Sciatic nerve (tissue), 2 donors: ENCODE results near the gene MAPK6. TPM values are rescaled to one million over a fixed set of nuclear protein-coding genes. Genes with fewer than 3 reads are reported as not detected.
A peak's percentile ranks its signal among the peaks of the same experiment; 100 is the strongest.
"Not testable (repeated sequence)": the region's sequence is repeated elsewhere in the genome, so short reads cannot be mapped to it uniquely, and the experiment has no call there.

Experiments
- ATAC-seq: fragments of 200-7000 bp; cut with Tn5 transposase; one replicate; pipeline ENCODE4 v1.9.1; 2020; ENCODE audit warnings: mild to moderate bottlenecking, moderate library complexity
- DNase-seq: peaks from one replicate; pipeline ENCODE4 v3.0.0-alpha.2; 2020; ENCODE audit warnings: low spot score
- intact Hi-C: fragments of 100-400 bp; cut with DNase I; formaldehyde crosslinking; loops from one replicate; pipeline ENCODE4 v1.14.2; 2022
- total RNA-seq: library from RNA; stranded (reverse); fragmentation: NEBNext Ultra II Directional; extraction: Animal tissue kit (Norgen Biotek cat#: 25700); gene quantifications from one replicate; pipeline ENCODE4 v1.2.1, GENCODE V29; 2021
- donor health status: DM: no; HTN: no; CAD: no.
- donor health status: DM: no; HTN: no; CAD: no.

Gene MAPK6
- total RNA-seq = 26.3 TPM

GRCh38 chr15:52018693-52019393 is at the start of gene MAPK6:
Gene MAPK6 (plus strand): TSS chr15:52019219. CDS start chr15:52046461, 27,242 bp downstream.
- intact Hi-C loops = no loop called here
- DNase-seq (peak; percentile 97), ATAC-seq (peak; percentile 97)

- intact Hi-C loops = loop anchor here (10.0 kb wide), 1 partner anchor 115 kb away; no protein-coding TSS in a partner anchor
- no peak for ATAC-seq
- no peak for DNase-seq
Measured at GRCh38 chr15:51969728-51970127, 49.3 kb upstream of the MAPK6 start.

- DNase-seq (no peak), ATAC-seq (no peak)
- intact Hi-C loops = no loop called here
Measured at GRCh38 chr15:51970132-51970817, 48.7 kb upstream of the MAPK6 start.

GRCh38 chr15:51971032-51971374 is 48.0 kb upstream of the MAPK6 start:
- no peak for DNase-seq
- intact Hi-C loops = no loop called here
- no peak for ATAC-seq

- ATAC-seq (peak; percentile 98), DNase-seq (peak; percentile 92)
- intact Hi-C loops = no loop called here
Measured at GRCh38 chr15:51971375-51972133, 47.5 kb upstream of the MAPK6 start, which contains the start of gene LEO1. Gene LEO1 (minus strand): TSS chr15:51971778. CDS start chr15:51971745, 33 bp downstream.

- DNase-seq = no peak
- intact Hi-C loops = no loop called here
- ATAC-seq = no peak
Measured at GRCh38 chr15:51973220-51973619, 45.8 kb upstream of the MAPK6 start.

- intact Hi-C loops = no loop called here
- ATAC-seq (no peak), DNase-seq (no peak)
Measured at GRCh38 chr15:51973775-51974174, 45.2 kb upstream of the MAPK6 start.

GRCh38 chr15:51982013-51982769 is 36.8 kb upstream of the MAPK6 start:
- ATAC-seq (peak; percentile 80), DNase-seq (no peak)
- intact Hi-C loops = no loop called here

- ATAC-seq (no peak), DNase-seq (no peak)
- intact Hi-C loops = no loop called here
Measured at GRCh38 chr15:51982770-51983103, 36.3 kb upstream of the MAPK6 start.

- ATAC-seq = no peak
- intact Hi-C loops = no loop called here
- DNase-seq = no peak
Measured at GRCh38 chr15:51991141-51991540, 27.9 kb upstream of the MAPK6 start.

- DNase-seq (no peak), ATAC-seq (no peak)
- intact Hi-C loops = no loop called here
Measured at GRCh38 chr15:51992953-51993352, 26.1 kb upstream of the MAPK6 start.

GRCh38 chr15:52002351-52002750 is 16.7 kb upstream of the MAPK6 start:
- DNase-seq (no peak), ATAC-seq (no peak)
- intact Hi-C loops = no loop called here

GRCh38 chr15:52003089-52003488 is 15.9 kb upstream of the MAPK6 start:
- intact Hi-C loops, DNase-seq, ATAC-seq: not testable (repeated sequence)

- ATAC-seq = no peak
- DNase-seq = no peak
- intact Hi-C loops = no loop called here
Measured at GRCh38 chr15:52003710-52004109, 15.3 kb upstream of the MAPK6 start.

- intact Hi-C loops = no loop called here
- ATAC-seq (no peak), DNase-seq (no peak)
Measured at GRCh38 chr15:52004806-52005205, 14.2 kb upstream of the MAPK6 start.

GRCh38 chr15:52005748-52006701 is 13.0 kb upstream of the MAPK6 start:
- DNase-seq = no peak
- intact Hi-C loops = no loop called here
- no peak for ATAC-seq

GRCh38 chr15:52006702-52007340 is 12.2 kb upstream of the MAPK6 start:
- intact Hi-C loops = no loop called here
- DNase-seq = no peak

GRCh38 chr15:52008359-52008697 is 10.7 kb upstream of the MAPK6 start:
- ATAC-seq = no peak
- intact Hi-C loops = no loop called here
- DNase-seq = no peak

More at GRCh38 chr15:52006702-52007340, 12.2 kb upstream of the MAPK6 start:
- no peak for ATAC-seq
